Inflammatory macrophage (primary cell): Measurements from ENCODE around the gene SF3B3.
"Not testable (repeated sequence)": the region's sequence is repeated elsewhere in the genome, so short reads cannot be mapped to it uniquely, and the experiment has no call there.

Experiments
- DNase-seq, 2 donors: peaks; one replicate each; pipeline ENCODE4 v3.0.0-alpha.2; 2020 to 2022

Gene SF3B3

GRCh38 chr16:70569752-70570151 is 46.1 kb downstream of the SF3B3 start:
- DNase-seq: no peak

GRCh38 chr16:70570967-70571570 is 47.5 kb downstream of the SF3B3 start:
- DNase-seq: no peak

- DNase-seq: no peak
Observed at GRCh38 chr16:70571623-70572022, 48.0 kb downstream of the SF3B3 start.

- DNase-seq: peak in 1 of 2 donors; percentile 10
Observed at GRCh38 chr16:70572050-70572925, 48.7 kb downstream of the SF3B3 start.

DNA sequence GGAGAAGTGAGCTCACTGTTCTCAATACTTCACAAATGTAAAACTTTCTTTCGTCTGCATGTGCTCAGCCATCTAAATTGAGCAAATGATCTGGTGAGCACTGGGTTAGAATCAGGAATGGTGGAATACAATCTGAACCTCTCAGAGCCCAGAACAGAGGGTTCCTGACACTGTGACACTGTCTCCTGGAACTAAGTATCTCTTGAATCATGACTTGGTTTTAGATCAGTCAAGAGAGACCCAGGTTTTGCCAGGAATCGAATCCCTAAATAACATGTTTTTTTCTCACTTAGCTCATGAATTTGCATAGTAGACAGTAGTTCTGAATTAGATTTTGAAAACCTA is 49.3 kb downstream of the SF3B3 start:
- DNase-seq: no peak

GRCh38 chr16:70573451-70574121 is 50.0 kb downstream of the SF3B3 start:
- DNase-seq: no peak

- DNase-seq: no peak
Observed at GRCh38 chr16:70574595-70575271, 51.1 kb downstream of the SF3B3 start.

DNA sequence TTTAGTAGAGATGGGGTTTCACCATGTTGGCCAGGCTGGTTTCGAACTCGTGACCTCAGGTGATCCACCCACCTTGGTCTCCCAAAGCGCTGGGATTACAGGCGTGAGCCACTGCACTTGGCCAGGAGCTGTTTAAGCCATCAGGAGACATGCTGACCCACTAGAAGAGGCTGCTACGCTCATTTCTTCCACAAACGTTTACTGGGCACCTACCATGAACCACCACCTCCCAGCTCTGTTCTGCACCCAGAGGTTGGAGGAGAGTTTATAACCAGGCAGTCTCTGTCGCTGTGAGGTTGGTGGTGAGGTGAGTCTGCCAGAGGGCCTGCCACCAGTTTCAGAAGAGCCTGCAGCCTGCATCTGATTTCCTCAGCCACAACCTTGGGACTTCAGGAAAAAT is 51.8 kb downstream of the SF3B3 start:
- DNase-seq: no peak

DNA sequence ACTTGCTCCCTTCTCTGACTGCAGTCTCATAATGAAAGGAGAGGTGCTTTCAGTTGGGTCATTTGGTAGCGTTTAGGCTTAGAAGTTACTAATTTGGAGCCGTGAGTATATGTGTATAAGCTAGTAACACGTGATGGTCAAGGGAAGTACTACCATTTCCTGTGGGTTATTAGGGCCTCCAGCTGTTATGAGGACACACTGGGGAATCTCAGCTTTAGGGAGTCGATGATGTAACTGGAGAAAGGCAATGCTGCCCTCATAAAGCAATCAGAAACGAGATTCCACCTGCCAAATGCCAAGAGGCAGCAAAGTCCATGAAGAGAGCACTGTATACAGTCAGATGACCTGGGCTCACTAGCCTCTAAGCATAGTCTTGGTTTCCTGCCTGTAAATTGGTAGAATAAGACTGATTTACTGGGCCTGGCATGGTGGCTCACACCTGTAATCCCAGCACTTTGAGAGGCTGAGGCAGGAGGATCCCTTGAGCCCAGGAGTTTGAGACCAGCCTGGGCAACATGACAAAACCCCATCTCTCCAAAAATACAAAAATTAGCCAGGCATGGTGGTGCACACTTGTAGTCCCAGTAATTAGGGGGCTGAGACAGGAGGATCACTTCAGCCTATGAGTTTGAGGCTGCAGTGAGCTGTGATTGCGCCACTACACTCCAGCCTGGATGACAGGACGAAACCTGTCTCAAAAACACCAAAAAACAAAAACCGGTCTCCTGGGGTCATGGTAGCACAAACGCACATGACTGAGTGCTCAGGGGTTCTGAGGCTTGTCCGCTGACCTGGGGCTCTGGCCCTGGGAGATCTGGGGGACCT is 53.0 kb downstream of the SF3B3 start:
- DNase-seq: peak; percentile 64 to 69

DNA sequence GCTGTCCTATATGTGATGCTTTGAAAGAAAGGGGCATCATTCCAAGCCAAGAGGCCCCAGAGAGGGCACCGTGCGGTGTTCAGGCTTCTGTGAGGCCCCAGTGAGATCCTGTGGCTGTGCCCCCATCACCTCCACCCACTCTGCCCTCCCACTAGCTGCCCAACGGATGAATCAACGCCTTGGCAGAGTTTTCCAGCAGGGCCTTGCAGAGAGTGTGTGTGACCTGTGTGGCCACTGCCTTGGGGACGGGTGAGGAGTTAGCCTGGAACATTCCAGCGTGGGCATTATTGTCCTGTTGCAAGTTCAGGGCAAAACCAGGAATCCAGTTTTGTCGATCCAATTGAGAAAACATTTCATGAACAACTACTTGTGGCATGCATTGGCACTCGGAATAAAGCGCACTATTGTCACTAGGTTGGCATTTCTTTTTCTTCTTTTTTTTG is 53.7 kb downstream of the SF3B3 start:
- no peak for DNase-seq

DNA sequence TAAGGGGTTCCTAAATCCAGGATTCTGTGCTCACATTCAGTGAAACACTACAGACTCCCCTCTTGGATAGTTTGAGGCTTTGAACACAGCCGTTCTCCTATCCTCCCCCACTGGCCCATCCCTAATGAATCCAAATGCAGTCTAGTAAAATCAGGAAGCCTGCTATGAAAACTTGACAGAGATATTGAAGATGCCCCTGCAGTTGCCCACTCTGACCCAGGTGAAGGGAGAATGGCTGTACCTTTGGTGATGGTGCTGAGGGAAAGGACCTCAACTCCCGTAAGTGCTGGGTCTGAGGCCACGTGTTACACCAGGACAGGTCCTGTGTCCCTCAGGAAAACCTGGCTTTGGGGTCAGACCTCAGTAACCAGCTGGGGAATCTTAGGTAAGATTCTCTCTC is 54.4 kb downstream of the SF3B3 start:
- DNase-seq: no peak

GRCh38 chr16:70579248-70579647 is 55.6 kb downstream of the SF3B3 start:
- no peak for DNase-seq

GRCh38 chr16:70579648-70580630 is 56.3 kb downstream of the SF3B3 start:
- no peak for DNase-seq

DNA sequence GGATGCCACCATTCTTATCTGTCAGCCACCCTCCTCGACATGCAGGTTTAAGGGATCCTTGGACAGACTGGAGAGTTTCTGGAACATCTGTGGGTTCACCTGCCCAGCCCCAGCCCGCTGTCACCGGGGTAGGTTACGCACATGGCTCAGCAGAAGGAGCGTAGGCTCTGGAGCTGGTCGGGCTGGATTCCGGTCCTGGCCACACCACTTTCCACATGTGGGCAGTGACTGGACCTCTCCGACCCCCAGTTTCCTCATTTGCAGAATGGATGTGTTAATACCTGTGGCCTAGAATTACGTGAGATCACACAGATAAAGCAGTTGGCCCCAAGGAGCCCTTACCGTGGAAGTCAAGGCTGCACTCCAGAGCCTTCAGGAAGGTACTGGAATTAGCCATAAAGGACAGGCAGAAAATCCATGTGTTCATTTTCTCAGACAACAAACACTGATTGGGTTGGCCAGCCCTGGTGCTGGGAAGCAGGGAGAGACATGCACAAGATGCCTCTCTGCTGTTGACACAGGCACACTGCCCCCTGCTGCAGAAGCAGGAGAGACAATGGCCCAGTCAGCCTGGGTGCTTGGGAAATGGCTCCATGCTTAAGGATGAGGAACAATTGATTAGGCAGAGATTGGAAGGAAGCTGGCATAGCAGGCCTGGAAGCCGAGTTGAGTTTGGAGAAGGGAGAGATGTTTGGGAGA is 58.8 kb downstream of the SF3B3 start:
- no peak for DNase-seq

DNA sequence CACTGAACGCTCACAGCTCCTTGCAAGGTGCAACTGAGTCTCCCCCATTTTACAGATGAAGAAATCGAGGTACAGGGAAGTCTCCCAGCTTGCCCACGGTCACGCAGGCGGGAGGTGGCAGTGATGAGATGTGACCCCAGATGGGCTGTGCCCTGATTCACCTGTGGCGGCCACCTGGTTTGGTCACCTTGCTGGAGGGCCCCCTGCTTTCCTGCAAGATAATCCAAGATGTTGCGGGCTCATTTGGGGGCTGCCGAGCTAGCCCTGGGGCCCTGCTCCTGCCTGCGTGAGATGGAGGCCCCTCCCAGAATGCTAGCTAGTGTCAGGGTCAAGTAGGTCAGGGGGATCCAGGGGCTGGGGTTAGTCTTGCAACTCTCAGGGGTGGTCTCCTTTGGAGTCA is 63.1 kb downstream of the SF3B3 start:
- DNase-seq: no peak

- DNase-seq: no peak
Observed at GRCh38 chr16:70588565-70588964, 64.9 kb downstream of the SF3B3 start.

GRCh38 chr16:70589416-70589815 is 65.8 kb downstream of the SF3B3 start:
- DNase-seq: not testable (repeated sequence)

- DNase-seq: no peak
Observed at GRCh38 chr16:70589998-70590471, 66.4 kb downstream of the SF3B3 start.

DNA sequence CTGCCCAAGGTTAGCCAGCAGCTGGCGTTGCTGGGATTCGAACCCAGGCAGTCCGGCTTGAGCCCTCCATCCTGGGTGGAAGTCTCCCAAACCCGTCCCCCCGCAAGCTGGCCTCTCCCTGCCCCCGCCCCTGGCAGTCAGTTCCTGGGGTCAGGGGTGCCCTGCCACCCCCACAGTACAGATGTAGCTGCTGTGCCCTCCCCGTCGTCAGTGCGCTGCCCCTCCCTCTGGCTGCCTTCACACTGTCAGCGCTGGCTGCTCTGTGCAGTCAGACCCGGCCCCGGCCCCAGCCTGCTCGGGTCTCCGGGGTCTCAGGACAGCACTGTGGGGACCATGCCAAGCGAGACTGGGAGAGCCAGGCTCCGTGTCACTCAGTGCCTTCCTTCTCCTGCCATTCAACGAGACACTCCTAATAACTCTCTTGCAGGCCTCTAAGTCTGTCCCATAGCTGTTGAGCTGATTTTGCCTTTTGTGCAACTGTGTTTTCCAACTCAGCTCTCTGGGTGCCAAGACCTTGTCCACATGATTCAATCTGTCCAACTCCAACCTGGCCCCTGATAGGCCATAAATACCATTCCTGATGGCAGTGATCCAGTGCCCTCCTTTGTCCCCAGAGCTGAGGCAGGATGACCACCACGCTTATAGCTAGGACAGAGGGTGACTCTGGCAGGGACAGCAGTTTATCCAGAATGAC is 67.3 kb downstream of the SF3B3 start:
- no peak for DNase-seq

DNA sequence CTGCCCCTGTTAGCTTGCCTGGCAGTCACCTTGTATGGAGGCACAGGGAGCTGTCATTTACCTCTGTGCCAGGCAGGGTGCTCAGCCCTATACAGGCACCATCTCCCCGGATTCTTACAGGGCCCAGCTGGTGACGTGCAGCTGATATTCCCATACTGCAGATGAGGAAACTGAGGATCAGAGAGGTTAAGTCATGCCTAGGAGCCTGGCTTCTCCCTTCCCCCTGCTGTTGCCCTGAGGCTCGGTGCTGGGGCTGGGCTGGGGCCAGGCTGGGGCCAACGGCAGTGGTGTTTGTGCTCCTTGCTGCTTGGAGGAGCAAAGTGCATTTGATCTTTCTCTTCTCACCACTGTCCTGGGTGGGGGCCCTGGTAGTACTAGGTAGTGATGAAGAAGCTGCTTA is 68.0 kb downstream of the SF3B3 start:
- no peak for DNase-seq
